GM06990 (cell line): ENCODE results near the gene NAP1L5.

Source experiments
- DNase-seq: peaks from one replicate; pipeline ENCODE4 v3.0.0-alpha.2; 2011; ENCODE audit not compliant: insufficient read length; ENCODE audit errors: extremely low read depth
- H3K27me3 ChIP-seq: replicated peaks from 2 replicates; pipeline ENCODE4 v1.6.0; 2011; ENCODE audit warnings: low read length; ENCODE audit not compliant: control insufficient read depth, insufficient read depth
- H3K36me3 ChIP-seq: 2 replicates; pipeline ENCODE4 v1.5.1; 2011; ENCODE audit warnings: low read length; ENCODE audit not compliant: control insufficient read depth, insufficient read depth
- H3K4me3 ChIP-seq: replicated peaks from 2 replicates; pipeline ENCODE4 v1.5.1; 2011; ENCODE audit warnings: low read depth, mild to moderate bottlenecking, control low read depth, low read length
- CTCF ChIP-seq: IDR thresholded peaks from 2 replicates; pipeline ENCODE4 v1.5.1; 2011; ENCODE audit warnings: low read length, control low read depth, mild to moderate bottlenecking, inconsistent platforms; ENCODE audit not compliant: insufficient read depth, poor library complexity, severe bottlenecking

Gene NAP1L5

DNA sequence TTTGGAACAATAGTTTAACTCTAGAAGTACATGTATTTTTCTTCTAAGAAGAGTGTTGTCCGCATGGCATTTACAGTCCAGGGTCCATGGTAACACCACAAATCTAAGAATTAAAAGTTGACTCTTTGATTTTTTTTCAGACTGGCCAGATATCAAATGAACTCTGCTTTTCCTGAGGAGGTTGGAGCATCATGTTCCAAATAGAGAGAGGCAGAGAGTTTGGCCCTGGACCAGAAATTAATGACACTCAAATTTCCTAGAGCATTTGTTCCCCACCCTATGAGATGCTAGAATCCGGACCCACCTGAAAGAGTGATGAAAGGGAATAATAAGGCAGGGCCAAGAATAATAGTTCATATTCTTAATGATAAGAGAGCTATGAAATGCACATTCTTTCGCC, 47.0 kb upstream of the NAP1L5 start:
- Histone ChIP-seq H3K4me3 (no peak overlapping the region), H3K36me3 (no peaks in the 10 kb centered on the region), H3K27me3 (0 out of 2 replicates have a peak, but pooled peaks cover 1% of the 10 kb centered on the region)
- no peak for TF ChIP-seq CTCF
- DNase-seq, result no peak

- Histone ChIP-seq H3K36me3 (no peaks in the 10 kb centered on the region), H3K27me3 (0 out of 2 replicates have a peak, but pooled peaks cover 1% of the 10 kb centered on the region), H3K4me3 (no peak overlapping the region)
- DNase-seq, result no peak
- TF ChIP-seq CTCF, result no peak
Measured at GRCh38 chr4:88743696-88744095, 46.1 kb upstream of the NAP1L5 start.

- DNase-seq, result no peak
- Histone ChIP-seq H3K36me3 (no peaks in the 10 kb centered on the region), H3K4me3 (no peak overlapping the region), H3K27me3 (0 out of 2 replicates have a peak, but pooled peaks cover 1% of the 10 kb centered on the region)
- TF ChIP-seq CTCF, result no peak
Measured at GRCh38 chr4:88742561-88742960, 44.9 kb upstream of the NAP1L5 start.

- no peaks in the 10 kb centered on the region for H3K36me3 ChIP-seq
- no peaks in the 10 kb centered on the region for H3K27me3 ChIP-seq
- H3K4me3 ChIP-seq, result no peak overlapping the region
- TF ChIP-seq CTCF, result no peak
- DNase-seq, result no peak
Measured at GRCh38 chr4:88738180-88738579, 40.6 kb upstream of the NAP1L5 start.

GRCh38 chr4:88737307-88737941, 39.8 kb upstream of the NAP1L5 start:
- Histone ChIP-seq H3K27me3 (no peaks in the 10 kb centered on the region), H3K36me3 (no peaks in the 10 kb centered on the region), H3K4me3 (no peak overlapping the region)
- DNase-seq, result peak; percentile 23
- TF ChIP-seq CTCF, result no peak

- Histone ChIP-seq H3K4me3 (no peak overlapping the region), H3K27me3 (no peaks in the 10 kb centered on the region), H3K36me3 (no peaks in the 10 kb centered on the region)
- DNase-seq, result no peak
- TF ChIP-seq CTCF, result no peak
Measured at GRCh38 chr4:88736264-88736663, 38.6 kb upstream of the NAP1L5 start.
